GM12873 (cell line): ENCODE measurements around the gene AUTS2.

Source experiments
- TF ChIP-seq, protein P1 (sequence below): IDR thresholded peaks from 2 replicates; pipeline ENCODE4 v1.5.1; 2012; ENCODE audit warnings: low read depth, mild to moderate bottlenecking, moderate library complexity, low read length, control low read depth; ENCODE audit not compliant: insufficient read depth; ENCODE audit errors: missing control alignments

Gene AUTS2

DNA sequence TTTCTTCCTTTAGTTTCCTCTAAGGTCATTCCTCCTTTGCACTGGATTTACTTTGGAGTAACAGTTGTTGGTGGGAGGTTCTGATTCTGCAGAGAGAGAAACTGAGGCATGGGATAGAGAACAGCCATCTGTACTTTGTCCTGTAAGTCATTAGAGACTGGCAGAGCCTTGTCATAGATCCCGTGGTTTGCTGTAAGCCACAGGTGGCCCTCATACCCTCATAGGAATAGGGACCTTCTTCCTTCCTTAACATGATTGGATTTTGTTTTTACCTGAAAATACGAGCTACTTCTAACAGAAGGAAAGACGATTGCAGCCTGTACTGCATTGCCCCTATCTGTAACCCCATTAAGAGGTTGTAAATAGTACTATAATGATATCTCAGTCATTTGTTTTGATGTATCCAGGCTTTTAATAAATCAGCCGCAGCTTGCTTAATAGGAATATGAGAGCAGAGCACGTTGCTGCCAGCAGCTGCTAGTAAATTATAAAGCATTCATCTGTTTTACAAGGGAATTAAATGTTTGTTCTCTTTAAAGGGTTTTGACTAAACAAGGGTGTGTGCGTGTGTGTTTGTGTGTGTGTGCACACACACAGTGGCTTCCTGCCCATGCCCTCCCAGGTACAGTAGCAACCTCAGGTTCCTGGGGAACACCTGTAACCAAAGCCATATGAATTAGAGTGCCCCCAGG, 249.8 kb downstream of the AUTS2 start:
- TF ChIP-seq, protein P1, sequence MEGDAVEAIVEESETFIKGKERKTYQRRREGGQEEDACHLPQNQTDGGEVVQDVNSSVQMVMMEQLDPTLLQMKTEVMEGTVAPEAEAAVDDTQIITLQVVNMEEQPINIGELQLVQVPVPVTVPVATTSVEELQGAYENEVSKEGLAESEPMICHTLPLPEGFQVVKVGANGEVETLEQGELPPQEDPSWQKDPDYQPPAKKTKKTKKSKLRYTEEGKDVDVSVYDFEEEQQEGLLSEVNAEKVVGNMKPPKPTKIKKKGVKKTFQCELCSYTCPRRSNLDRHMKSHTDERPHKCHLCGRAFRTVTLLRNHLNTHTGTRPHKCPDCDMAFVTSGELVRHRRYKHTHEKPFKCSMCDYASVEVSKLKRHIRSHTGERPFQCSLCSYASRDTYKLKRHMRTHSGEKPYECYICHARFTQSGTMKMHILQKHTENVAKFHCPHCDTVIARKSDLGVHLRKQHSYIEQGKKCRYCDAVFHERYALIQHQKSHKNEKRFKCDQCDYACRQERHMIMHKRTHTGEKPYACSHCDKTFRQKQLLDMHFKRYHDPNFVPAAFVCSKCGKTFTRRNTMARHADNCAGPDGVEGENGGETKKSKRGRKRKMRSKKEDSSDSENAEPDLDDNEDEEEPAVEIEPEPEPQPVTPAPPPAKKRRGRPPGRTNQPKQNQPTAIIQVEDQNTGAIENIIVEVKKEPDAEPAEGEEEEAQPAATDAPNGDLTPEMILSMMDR: no peak

DNA sequence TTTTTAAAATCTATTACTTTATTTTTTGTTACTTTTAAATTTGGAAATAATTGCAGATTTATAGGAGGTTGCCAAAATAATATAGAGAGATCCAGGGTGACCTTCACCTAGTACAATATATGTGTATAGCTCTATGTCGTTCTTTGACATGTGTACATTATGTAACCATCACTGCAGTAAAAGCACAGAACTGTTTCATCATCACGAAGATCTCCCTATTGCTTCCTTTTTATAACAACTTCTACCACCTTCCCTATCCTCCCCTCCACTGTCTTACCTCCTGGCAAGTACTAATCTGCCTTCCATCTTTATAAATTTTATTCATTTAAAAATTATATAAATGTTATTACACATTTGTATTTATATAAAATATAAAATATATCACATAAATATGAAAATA, 251.0 kb downstream of the AUTS2 start:
- TF ChIP-seq, protein P1: no peak

DNA sequence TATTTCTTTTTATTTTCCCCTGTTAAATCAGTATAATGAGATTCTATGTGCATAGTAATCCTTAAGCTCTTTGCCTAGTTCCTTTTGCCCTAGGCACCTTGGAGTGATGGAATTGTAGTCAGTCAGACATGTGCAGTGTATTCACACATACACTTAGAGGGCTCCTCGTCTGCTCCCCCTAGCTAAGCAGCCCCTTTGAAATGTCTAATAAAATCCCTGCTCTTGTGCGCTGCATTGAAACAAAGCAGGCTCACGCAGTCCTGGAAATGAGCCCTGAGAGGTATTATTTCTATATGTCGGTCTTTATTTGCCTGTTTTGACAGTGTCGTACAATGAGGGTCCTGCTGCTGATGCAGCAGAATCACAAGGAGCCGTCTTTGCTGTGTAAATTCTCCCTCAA, 258.7 kb downstream of the AUTS2 start:
- TF ChIP-seq, protein P1: no peak

DNA sequence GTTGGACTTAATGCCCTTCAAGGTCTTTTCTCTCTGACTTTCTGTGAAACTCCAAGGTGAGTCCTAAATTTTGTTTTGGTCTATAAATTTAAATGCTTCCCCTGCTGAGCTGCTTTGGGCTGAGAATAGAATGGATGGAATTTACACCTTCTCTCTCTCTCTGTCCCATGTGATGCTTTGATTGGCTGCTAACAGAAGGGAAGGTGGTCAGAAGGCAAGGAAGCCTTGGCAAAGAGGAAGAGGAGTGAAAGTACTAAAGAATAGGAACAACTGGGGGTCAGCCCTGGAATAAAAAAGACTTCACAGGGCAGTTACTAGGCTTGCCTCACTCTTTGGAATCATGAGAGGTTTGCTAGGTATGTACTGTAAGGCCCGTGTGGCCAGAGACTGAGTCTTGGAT, 260.2 kb downstream of the AUTS2 start:
- TF ChIP-seq, protein P1: no peak

DNA sequence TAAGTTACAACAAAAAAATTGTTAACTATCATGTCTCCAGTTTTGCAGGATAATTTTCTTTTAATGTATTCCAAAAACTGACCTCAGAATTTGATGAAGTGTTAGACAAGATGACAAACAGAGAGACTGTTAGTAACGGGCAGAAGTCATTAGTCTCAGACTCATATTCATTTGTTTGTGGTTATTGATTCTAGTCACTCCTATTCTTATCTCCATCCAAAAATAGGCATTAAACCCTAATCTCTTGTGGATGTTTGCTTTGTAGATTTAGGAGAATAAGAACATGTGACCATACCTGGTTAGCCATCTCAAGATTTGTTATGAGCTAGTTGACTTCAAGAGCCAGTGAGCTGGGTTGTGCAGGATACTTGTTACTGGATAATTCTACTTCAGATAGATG, 261.1 kb downstream of the AUTS2 start:
- TF ChIP-seq, protein P1: no peak

DNA sequence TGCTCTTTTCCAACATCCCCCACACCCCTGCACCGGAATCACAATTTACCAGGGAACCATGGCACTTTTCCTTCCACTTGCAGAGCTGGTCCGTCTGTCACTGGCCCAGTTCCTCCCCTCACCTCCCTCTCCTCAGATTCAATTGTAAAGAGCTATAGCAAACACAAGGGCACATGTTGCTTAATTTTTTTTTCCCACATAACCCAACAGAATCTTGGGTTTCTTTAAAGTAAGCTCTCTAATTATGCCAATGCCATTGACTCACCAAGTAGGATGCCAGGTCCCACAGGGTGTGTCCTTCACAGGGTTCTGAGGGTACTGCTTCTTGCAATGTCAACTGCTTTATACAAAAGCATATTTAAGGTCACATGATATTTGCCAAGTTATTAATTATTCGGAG, 262.2 kb downstream of the AUTS2 start:
- TF ChIP-seq, protein P1: no peak

DNA sequence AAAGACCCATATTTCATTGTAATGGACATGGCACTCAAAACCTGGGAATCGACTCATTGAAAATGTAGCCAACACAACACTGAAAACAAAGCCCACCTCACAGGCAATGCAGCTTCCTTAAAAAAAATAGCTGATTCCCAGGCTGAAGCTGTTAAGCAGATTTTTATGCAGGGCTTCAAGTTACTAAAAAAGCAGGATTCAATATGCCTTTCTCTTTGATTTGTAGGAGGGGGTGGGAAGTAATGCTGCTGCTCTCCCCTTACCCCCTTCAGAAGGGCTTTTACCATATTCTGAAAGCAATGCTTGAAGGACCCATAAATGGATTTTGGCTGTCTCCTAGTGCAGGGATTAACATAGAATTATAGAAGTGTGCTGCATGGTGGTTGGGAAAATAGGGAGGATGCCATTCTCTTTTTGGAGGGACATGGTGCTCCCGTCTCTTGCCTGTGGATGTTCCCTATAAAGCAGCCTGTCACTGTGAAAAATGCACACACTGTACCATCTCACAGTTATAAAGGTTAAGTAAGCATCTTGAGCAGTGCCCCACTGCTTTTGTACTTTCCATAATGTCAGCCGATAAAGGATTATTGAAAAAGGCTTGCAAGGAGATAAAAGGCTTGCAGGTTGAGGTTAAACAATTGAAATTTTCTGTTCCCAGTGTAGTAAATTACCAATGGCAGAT, 262.8 kb downstream of the AUTS2 start:
- TF ChIP-seq, protein P1: no peak
